Upper lobe of right lung (tissue), 1 donor: ENCODE results near the gene SDR42E1. TPM values are rescaled to one million over a fixed set of nuclear protein-coding genes. Genes with fewer than 3 reads are reported as not detected.

ENCODE experiments used
- ATAC-seq: fragments of 200-7000 bp; cut with Tn5 transposase; one replicate; pipeline ENCODE4 v1.9.1; 2020; ENCODE audit warnings: mild to moderate bottlenecking, moderate library complexity
- DNase-seq: peaks from one replicate; pipeline ENCODE4 v3.0.0-alpha.2; 2020
- H3K27ac ChIP-seq: fragments of 200-600 bp; one replicate; pipeline ENCODE4 v1.8.0; 2022
- H3K27me3 ChIP-seq: fragments of 200-600 bp; one replicate; pipeline ENCODE4 v1.8.0; 2022; ENCODE audit warnings: mild to moderate bottlenecking
- H3K36me3 ChIP-seq: fragments of 200-600 bp; one replicate; pipeline ENCODE4 v1.8.0; 2022
- H3K4me1 ChIP-seq: fragments of 200-600 bp; one replicate; pipeline ENCODE4 v1.8.0; 2022
- H3K4me3 ChIP-seq: fragments of 200-600 bp; one replicate; pipeline ENCODE4 v1.8.0; 2022; ENCODE audit warnings: mild to moderate bottlenecking
- H3K9me3 ChIP-seq: fragments of 200-600 bp; one replicate; pipeline ENCODE4 v1.8.0; 2022
- intact Hi-C: fragments of 100-400 bp; cut with DNase I; formaldehyde crosslinking; loops from one replicate; pipeline ENCODE4 v1.11.0; 2022
- total RNA-seq: library from RNA; stranded (reverse); fragmentation: NEBNext Ultra II Directional; extraction: Animal tissue kit (Norgen Biotek cat#: 25700); gene quantifications from one replicate; pipeline ENCODE4 v1.2.1, GENCODE V29; 2021
- TF ChIP-seq, protein P1 (sequence below): fragments of 200-600 bp; IDR thresholded peaks from one replicate; pipeline ENCODE4 v1.8.0; 2022; ENCODE audit warnings: antibody characterized with exemption
- donor health status: DM: no; HTN: yes; CAD: no; lungs with severe emphysema.

The SDR42E1 gene
- total RNA-seq, 1 donor from 2014 or later, result 6.5 TPM

DNA sequence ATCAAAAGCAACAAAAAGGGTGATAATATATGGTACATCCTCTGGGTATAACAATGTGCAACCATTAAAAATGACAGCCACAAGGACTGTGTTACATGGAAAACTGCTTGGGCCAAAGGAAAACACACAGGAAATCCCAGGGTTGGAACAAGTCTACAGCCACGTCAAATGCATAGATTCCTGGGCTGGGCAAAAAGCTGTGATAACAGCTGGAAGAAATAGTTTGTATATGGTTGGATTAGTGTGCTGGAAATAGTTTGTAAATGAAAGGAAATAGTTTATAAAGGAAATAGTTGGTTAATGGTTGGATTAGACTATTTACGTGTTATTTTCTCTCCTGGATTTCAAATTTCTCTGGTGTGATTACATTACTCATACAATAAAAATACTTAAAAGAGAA is 26.4 kb upstream of the SDR42E1 start:
- peaks cover 3% of the 10 kb centered on the region for H3K4me1 ChIP-seq
- H3K27ac ChIP-seq, result no peak overlapping the region
- no peak for ATAC-seq
- no peaks in the 10 kb centered on the region for H3K9me3 ChIP-seq
- TF ChIP-seq, protein P1, sequence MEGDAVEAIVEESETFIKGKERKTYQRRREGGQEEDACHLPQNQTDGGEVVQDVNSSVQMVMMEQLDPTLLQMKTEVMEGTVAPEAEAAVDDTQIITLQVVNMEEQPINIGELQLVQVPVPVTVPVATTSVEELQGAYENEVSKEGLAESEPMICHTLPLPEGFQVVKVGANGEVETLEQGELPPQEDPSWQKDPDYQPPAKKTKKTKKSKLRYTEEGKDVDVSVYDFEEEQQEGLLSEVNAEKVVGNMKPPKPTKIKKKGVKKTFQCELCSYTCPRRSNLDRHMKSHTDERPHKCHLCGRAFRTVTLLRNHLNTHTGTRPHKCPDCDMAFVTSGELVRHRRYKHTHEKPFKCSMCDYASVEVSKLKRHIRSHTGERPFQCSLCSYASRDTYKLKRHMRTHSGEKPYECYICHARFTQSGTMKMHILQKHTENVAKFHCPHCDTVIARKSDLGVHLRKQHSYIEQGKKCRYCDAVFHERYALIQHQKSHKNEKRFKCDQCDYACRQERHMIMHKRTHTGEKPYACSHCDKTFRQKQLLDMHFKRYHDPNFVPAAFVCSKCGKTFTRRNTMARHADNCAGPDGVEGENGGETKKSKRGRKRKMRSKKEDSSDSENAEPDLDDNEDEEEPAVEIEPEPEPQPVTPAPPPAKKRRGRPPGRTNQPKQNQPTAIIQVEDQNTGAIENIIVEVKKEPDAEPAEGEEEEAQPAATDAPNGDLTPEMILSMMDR, result no peak
- no peaks in the 10 kb centered on the region for H3K27me3 ChIP-seq
- no peak overlapping the region for H3K4me3 ChIP-seq
- H3K36me3 ChIP-seq, result no peaks in the 10 kb centered on the region
- no peak for DNase-seq
- intact Hi-C loops, result no loop called here

DNA sequence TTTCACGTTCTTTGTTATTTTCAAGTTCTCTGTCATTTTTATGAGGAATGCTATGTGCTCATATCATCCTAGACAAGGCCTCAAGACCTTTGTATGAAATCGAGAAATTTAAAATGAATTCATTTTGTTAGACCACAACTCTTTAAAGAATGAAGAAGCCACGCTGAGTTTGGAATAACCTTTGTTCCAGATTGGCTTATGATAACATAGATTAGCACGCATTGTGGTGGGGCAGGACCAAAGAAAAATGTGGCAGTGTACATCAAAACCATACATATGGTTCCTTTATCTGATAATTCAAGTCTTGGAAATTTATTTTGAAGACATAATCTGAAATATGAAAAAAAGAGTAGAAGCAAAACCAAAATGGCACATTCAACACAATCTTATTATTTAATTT is 26.0 kb upstream of the SDR42E1 start:
- DNase-seq (no peak), ATAC-seq (no peak)
- TF ChIP-seq, protein P1, result no peak
- Histone ChIP-seq H3K36me3 (no peaks in the 10 kb centered on the region), H3K4me3 (no peak overlapping the region), H3K9me3 (no peaks in the 10 kb centered on the region), H3K4me1 (peaks cover 3% of the 10 kb centered on the region), H3K27ac (no peak overlapping the region), H3K27me3 (no peaks in the 10 kb centered on the region)
- intact Hi-C loops, result no loop called here

DNA sequence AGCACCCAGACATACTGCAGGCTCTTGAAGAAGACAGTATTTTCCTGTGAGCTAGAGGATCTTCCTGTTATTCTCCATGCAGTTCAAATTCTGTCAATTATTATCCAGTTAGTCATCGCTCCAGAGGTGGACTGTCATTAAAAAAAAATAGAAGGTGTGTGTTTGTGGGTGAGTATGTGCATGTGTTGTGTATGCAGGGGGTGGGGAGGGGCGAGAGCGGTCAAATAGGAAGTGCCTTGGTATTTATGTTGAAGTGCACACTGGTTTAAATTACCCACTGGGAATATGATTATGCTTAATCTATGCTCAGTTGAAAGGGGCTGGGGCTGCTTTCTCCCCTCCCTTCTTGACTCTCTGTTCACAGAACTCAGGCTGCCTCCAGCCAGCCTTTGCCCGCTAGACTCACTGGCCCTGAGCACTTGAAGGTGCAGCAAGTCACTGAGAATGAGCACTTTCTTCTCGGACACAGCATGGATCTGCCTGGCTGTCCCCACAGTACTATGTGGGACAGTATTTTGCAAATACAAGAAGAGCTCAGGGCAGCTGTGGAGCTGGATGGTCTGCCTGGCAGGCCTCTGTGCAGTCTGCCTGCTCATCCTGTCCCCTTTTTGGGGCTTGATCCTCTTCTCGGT is 23.8 kb upstream of the SDR42E1 start, which contains the start of gene HSD17B2:
Gene HSD17B2, plus strand, starts transcription at position 273 of the 632 bp plus-strand sequence. Its CDS starts 172 bp downstream, at position 445.
- intact Hi-C loops, result loop anchor here (5.0 kb wide), 1 partner anchor 197 kb away; no protein-coding TSS in a partner anchor
- Histone ChIP-seq H3K27me3 (no peaks in the 10 kb centered on the region), H3K27ac (no peak within 1 kb of the TSS), H3K9me3 (no peaks in the 10 kb centered on the region), H3K36me3 (no peaks in the 10 kb centered on the region), H3K4me3 (peak within 1 kb of the TSS; percentile 2), H3K4me1 (peaks cover 9% of the 10 kb centered on the region)
- TF ChIP-seq, protein P1, result no peak
- no peak for ATAC-seq
- no peak for DNase-seq

DNA sequence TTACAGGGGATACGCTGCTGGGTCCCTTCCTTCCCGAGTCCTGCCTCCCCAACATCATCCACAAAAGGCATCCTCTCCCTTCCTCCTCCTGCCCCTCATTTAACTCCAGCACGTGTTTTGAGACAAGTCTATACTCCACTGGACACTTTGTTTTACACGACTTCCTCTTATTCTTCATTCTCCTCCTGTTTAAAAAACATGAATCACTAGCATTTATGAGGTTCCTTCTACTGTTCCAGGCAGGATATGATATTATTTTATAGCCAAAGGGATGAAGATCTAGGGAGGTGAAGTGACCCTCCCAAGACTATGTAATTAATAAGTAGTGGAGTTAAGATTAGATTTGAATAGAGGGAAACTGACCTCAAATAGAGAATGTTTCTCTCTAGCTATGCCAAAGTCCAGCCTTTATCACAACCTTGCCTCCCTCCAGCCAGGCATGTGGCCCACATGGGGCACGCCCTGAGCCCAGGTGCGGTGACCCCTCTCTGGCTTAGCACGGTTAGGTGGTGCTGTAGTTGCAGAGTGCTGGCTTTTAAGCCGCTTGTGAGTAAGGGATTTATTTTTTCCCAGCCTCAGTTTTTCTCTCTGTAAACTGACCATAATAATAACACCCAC is 22.5 kb upstream of the SDR42E1 start:
- H3K4me3 ChIP-seq, result no peak overlapping the region
- no peaks in the 10 kb centered on the region for H3K27me3 ChIP-seq
- no peaks in the 10 kb centered on the region for H3K9me3 ChIP-seq
- DNase-seq (no peak), ATAC-seq (no peak)
- intact Hi-C loops, result loop anchor here (5.0 kb wide), 1 partner anchor 199 kb away; no protein-coding TSS in a partner anchor
- no peaks in the 10 kb centered on the region for H3K36me3 ChIP-seq
- H3K27ac ChIP-seq, result no peak overlapping the region
- TF ChIP-seq, protein P1, result no peak
- H3K4me1 ChIP-seq, result peaks cover 9% of the 10 kb centered on the region

DNA sequence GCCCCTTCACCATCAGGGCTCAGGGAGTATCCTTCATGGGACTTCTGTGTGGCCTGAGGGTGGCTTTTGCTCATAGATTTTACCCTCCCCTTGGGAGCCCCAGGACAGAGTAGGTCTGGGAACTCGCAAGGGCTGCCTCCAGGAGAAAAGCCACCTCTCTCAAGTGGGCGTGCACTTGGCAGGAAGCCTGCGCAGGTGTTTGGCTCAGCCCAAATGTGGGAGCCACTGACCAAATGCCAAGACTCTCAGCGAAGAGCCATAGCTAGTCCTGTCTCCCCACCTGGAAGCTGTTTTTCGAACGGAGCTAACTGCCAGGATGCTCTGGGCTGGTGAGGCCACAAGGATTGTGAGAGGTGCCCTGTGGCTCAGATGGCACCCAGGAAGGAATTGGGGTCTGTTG is 21.7 kb upstream of the SDR42E1 start:
- Histone ChIP-seq H3K9me3 (no peaks in the 10 kb centered on the region), H3K4me3 (no peak overlapping the region), H3K36me3 (no peaks in the 10 kb centered on the region), H3K27me3 (no peaks in the 10 kb centered on the region), H3K4me1 (peaks cover 9% of the 10 kb centered on the region), H3K27ac (no peak overlapping the region)
- ATAC-seq, result peak; percentile 38
- DNase-seq, result peak; percentile 71
- intact Hi-C loops, result loop anchor here (5.0 kb wide), 1 partner anchor 199 kb away; no protein-coding TSS in a partner anchor
- TF ChIP-seq, protein P1, result no peak
